T-helper 1 cell treated with Interleukin-12 subunit alpha and Interleukin-12 subunit beta and Interleukin-4 antibody, amounts not matched to agents 30 μg/mL and 1 μg/mL, for 36 hours (primary cell): ENCODE measurements around the gene RELCH.

Source experiments
- H3K27ac Mint-ChIP-seq: one replicate; pipeline ENCODE4 v1.8.0; 2021; ENCODE audit warnings: mild to moderate bottlenecking, mixed read lengths
- H3K27me3 Mint-ChIP-seq: one replicate; pipeline ENCODE4 v1.8.0; 2021; ENCODE audit warnings: low read depth, mixed read lengths
- H3K36me3 Mint-ChIP-seq: one replicate; pipeline ENCODE4 v1.8.0; 2021; ENCODE audit warnings: low read depth, mixed read lengths
- H3K4me1 Mint-ChIP-seq: one replicate; pipeline ENCODE4 v1.8.0; 2021; ENCODE audit warnings: low read depth, mixed read lengths
- H3K4me3 Mint-ChIP-seq: one replicate; pipeline ENCODE4 v1.8.0; 2021; ENCODE audit warnings: mild to moderate bottlenecking, moderate library complexity, mixed read lengths
- H3K9me3 Mint-ChIP-seq: one replicate; pipeline ENCODE4 v1.8.0; 2021; ENCODE audit warnings: mixed read lengths

RELCH gene

GRCh38 chr18:62328586-62329525 is 141.8 kb downstream of the RELCH start:
- Mint-ChIP-seq H3K27me3 (peaks cover 8% of the 10 kb centered on the region), H3K4me1 (peaks cover 60% of the 10 kb centered on the region), H3K27ac (peak overlapping the region; percentile 49), H3K36me3 (peaks cover 19% of the 10 kb centered on the region), H3K4me3 (peak overlapping the region; percentile 70), H3K9me3 (no peaks in the 10 kb centered on the region)

- Mint-ChIP-seq H3K4me3 (peak overlapping the region; percentile 70), H3K27me3 (no peaks in the 10 kb centered on the region)
Measured at GRCh38 chr18:62329691-62330454, 142.8 kb downstream of the RELCH start.

GRCh38 chr18:62330650-62331049 is 143.6 kb downstream of the RELCH start:
- Mint-ChIP-seq H3K27ac (peak overlapping the region; percentile 49), H3K4me1 (peaks cover 53% of the 10 kb centered on the region), H3K27me3 (no peaks in the 10 kb centered on the region), H3K4me3 (peak overlapping the region; percentile 70), H3K36me3 (peaks cover 16% of the 10 kb centered on the region), H3K9me3 (no peaks in the 10 kb centered on the region)

More at GRCh38 chr18:62329691-62330454, 142.8 kb downstream of the RELCH start:
- Mint-ChIP-seq H3K4me1 (peaks cover 53% of the 10 kb centered on the region), H3K27ac (peak overlapping the region; percentile 49), H3K36me3 (peaks cover 16% of the 10 kb centered on the region), H3K9me3 (no peaks in the 10 kb centered on the region)

GRCh38 chr18:62331581-62332356 is 144.7 kb downstream of the RELCH start:
- peaks cover 13% of the 10 kb centered on the region for H3K36me3 Mint-ChIP-seq
- no peaks in the 10 kb centered on the region for H3K9me3 Mint-ChIP-seq
- H3K27ac Mint-ChIP-seq = peak overlapping the region; percentile 80
- no peaks in the 10 kb centered on the region for H3K27me3 Mint-ChIP-seq
- no peak overlapping the region for H3K4me3 Mint-ChIP-seq
- H3K4me1 Mint-ChIP-seq = peaks cover 45% of the 10 kb centered on the region

- Mint-ChIP-seq H3K27me3 (no peaks in the 10 kb centered on the region), H3K36me3 (peaks cover 14% of the 10 kb centered on the region), H3K4me1 (peaks cover 41% of the 10 kb centered on the region), H3K4me3 (no peak overlapping the region), H3K27ac (no peak overlapping the region), H3K9me3 (no peaks in the 10 kb centered on the region)
Measured at GRCh38 chr18:62332431-62332830, 145.4 kb downstream of the RELCH start.

- peaks cover 15% of the 10 kb centered on the region for H3K36me3 Mint-ChIP-seq
- H3K4me1 Mint-ChIP-seq = peaks cover 41% of the 10 kb centered on the region
- H3K4me3 Mint-ChIP-seq = no peak overlapping the region
- H3K9me3 Mint-ChIP-seq = no peaks in the 10 kb centered on the region
- no peaks in the 10 kb centered on the region for H3K27me3 Mint-ChIP-seq
- no peak overlapping the region for H3K27ac Mint-ChIP-seq
Measured at GRCh38 chr18:62332964-62333695, 146.1 kb downstream of the RELCH start.

GRCh38 chr18:62334120-62334519 is 147.1 kb downstream of the RELCH start:
- Mint-ChIP-seq H3K4me3 (no peak overlapping the region), H3K4me1 (peaks cover 42% of the 10 kb centered on the region), H3K27ac (no peak overlapping the region), H3K27me3 (no peaks in the 10 kb centered on the region), H3K36me3 (peaks cover 15% of the 10 kb centered on the region), H3K9me3 (no peaks in the 10 kb centered on the region)

- Mint-ChIP-seq H3K4me1 (peaks cover 36% of the 10 kb centered on the region), H3K27me3 (no peaks in the 10 kb centered on the region), H3K4me3 (no peak overlapping the region), H3K9me3 (no peaks in the 10 kb centered on the region), H3K27ac (no peak overlapping the region), H3K36me3 (peaks cover 18% of the 10 kb centered on the region)
Measured at GRCh38 chr18:62335494-62335893, 148.4 kb downstream of the RELCH start.

- no peak overlapping the region for H3K4me3 Mint-ChIP-seq
- H3K4me1 Mint-ChIP-seq = peaks cover 31% of the 10 kb centered on the region
- no peaks in the 10 kb centered on the region for H3K9me3 Mint-ChIP-seq
- H3K36me3 Mint-ChIP-seq = peaks cover 20% of the 10 kb centered on the region
- H3K27ac Mint-ChIP-seq = no peak overlapping the region
- no peaks in the 10 kb centered on the region for H3K27me3 Mint-ChIP-seq
Measured at GRCh38 chr18:62336618-62337017, 149.6 kb downstream of the RELCH start.

DNA sequence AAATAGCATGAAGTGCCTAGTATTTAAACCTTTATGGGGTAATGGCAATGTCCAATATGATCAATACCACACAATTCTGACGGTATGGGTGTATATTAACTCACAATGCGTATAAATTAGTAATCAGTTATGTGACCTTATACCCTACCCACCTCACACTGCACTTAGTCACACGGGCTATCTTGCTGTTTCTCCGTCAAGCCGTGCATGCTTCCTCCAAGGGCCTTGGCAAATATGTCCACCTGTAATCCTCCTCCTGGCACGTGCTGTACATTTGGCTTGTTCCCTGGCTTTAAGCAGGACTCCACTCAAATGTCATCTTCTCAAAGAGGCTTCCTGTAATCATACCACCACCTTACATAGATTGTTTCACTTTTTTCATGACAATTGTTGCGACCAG is 150.3 kb downstream of the RELCH start:
- Mint-ChIP-seq H3K36me3 (peaks cover 20% of the 10 kb centered on the region), H3K4me1 (peaks cover 25% of the 10 kb centered on the region), H3K27me3 (no peaks in the 10 kb centered on the region), H3K9me3 (no peaks in the 10 kb centered on the region), H3K4me3 (no peak overlapping the region), H3K27ac (no peak overlapping the region)

DNA sequence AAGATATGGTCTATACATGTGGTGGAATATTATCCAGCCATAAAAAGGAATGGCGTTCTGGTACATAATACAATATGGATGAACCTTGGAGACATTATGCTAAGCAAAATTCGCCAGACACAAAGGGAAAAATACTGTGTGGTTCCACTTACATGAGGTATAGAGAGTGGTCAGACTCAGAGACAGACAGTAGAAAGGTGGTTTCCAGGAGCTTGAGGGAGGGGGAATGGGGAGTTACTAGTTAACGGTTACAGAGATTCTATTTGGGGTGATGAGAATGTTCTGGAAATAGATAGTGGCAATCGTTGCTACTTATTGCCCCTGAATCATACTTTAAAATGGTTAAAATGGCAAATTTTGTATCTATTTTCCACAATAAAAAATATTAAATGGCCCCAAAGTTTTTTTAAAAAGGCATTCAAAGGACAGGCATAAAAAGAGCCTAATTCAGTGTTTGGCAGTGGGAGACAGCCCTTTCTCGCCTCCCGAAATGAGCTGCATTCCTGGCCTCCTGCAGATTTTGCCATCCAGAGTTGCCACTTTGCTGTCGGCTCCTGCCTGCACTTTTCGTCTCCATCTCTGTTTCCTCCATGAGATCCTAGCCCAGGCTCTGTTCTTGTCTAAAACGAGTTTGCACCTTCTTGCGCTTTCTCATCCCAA is 151.5 kb downstream of the RELCH start:
- Mint-ChIP-seq H3K9me3 (no peaks in the 10 kb centered on the region), H3K4me1 (peaks cover 24% of the 10 kb centered on the region), H3K36me3 (peaks cover 16% of the 10 kb centered on the region), H3K27ac (no peak overlapping the region), H3K4me3 (no peak overlapping the region), H3K27me3 (no peaks in the 10 kb centered on the region)

- Mint-ChIP-seq H3K9me3 (no peaks in the 10 kb centered on the region), H3K4me3 (peak overlapping the region; percentile 42), H3K36me3 (peaks cover 16% of the 10 kb centered on the region), H3K27me3 (no peaks in the 10 kb centered on the region), H3K27ac (peak overlapping the region; percentile 83), H3K4me1 (peaks cover 24% of the 10 kb centered on the region)
Measured at GRCh38 chr18:62339106-62339988, 152.3 kb downstream of the RELCH start.

- H3K9me3 Mint-ChIP-seq = no peaks in the 10 kb centered on the region
- H3K27ac Mint-ChIP-seq = no peak overlapping the region
- no peaks in the 10 kb centered on the region for H3K27me3 Mint-ChIP-seq
- H3K4me3 Mint-ChIP-seq = no peak overlapping the region
- peaks cover 34% of the 10 kb centered on the region for H3K4me1 Mint-ChIP-seq
- H3K36me3 Mint-ChIP-seq = peaks cover 16% of the 10 kb centered on the region
Measured at GRCh38 chr18:62340996-62341395, 153.9 kb downstream of the RELCH start.
